AG04449 (cell line): ENCODE results near the gene BTG1.

ENCODE experiments used
- CTCF ChIA-PET: fragments of 350-600 bp; formaldehyde crosslinking; extraction: SDS; loops from one replicate; lab custom pipeline; 2021; ENCODE audit warnings: antibody characterized with exemption; lab: Yijun Ruan, JAX
- POLR2A ChIA-PET: fragments of 400-600, 350-600 bp; formaldehyde crosslinking; extraction: SDS; loops from one replicate; lab custom pipeline; 2020; ENCODE audit warnings: antibody characterized with exemption, inconsistent platforms; lab: Yijun Ruan, JAX
- DNase-seq: peaks from one replicate; pipeline ENCODE4 v3.0.0-alpha.2; 2010; ENCODE audit warnings: low read depth, low spot score
- H3K4me3 ChIP-seq: 2 replicates; pipeline ENCODE4 v1.5.1; 2011; ENCODE audit warnings: low read depth, mild to moderate bottlenecking, control low read depth, low read length
- CTCF ChIP-seq: IDR thresholded peaks from one replicate; pipeline ENCODE4 v1.5.1; 2011; ENCODE audit warnings: mild to moderate bottlenecking, moderate library complexity, low read length, control low read depth, inconsistent platforms; ENCODE audit not compliant: insufficient read depth; ENCODE audit errors: missing control alignments

The BTG1 gene

DNA sequence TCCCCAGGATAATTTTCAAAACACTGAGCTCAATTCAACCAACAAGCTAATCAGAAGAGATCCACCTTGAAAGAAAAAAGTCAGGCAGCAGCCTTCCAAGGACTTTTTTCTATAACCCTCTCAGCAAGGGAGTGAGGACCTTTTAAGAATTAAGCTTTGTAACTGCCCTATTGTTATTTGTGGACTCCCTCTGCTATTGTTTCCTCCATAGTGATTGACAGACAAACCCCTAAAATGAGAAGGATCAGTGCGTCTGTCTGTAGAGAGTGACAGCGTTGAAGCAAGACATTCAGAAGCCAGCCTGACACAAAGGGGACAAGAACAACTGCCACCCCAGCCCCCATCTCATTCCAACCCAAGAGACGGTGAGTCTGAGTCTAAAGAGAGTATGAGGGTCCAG is 30.3 kb upstream of the BTG1 start:
- POLR2A ChIA-PET: no interaction called here
- CTCF ChIA-PET: no interaction called here
- DNase-seq: no peak
- TF ChIP-seq CTCF: no peak
- no peak overlapping the region for H3K4me3 ChIP-seq

DNA sequence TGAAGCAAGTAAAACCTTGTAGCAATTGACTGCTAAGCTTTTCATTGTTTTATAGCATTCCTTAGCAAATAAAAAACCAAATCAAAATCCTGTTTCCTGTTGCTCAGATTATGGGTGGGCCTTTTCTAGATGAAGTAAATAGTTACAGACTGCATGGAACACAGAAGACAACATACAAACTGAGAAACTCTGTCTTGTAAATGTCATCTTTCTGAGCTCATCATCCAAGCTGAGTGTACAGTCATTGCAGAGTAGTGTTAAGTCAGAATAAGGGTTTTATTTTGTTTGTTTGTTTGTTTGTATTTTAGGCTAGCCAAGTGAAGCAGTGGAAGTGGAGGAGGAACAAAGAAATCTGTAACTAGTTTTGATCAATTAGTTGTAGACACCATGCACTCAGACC is 24.4 kb upstream of the BTG1 start:
- CTCF ChIA-PET: no interaction called here
- POLR2A ChIA-PET: no interaction called here
- DNase-seq: no peak
- no peak for TF ChIP-seq CTCF
- no peak overlapping the region for H3K4me3 ChIP-seq

DNA sequence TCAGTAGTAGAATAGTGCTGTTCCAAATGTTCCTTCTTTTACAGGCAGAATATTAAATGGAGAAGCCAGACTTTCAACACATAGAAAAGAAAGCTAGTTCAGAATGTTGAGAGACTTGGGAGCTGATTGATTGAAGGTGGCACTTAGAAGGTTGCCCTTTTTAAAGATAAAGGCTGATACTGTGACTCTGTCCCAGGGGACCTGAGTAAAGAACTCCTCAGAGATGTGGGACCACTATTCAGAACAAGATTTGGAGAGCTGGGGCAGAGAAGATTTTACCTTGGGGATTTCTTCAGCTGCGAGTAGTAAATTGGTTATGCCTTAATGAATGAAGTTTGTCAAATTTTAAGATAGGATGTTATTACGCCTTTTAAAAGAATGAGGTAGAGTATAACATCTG is 21.4 kb upstream of the BTG1 start:
- ChIA-PET POLR2A (no interaction called here), CTCF (interaction anchor here (1.0 to 1.1 kb wide), 2 partner anchors 15 to 356 kb away, joined by 3 to 5 read pairs; no protein-coding TSS in a partner anchor)
- no peak overlapping the region for H3K4me3 ChIP-seq
- TF ChIP-seq CTCF: no peak
- DNase-seq: no peak

- TF ChIP-seq CTCF: no peak
- ChIA-PET POLR2A (no interaction called here), CTCF (no interaction called here)
- DNase-seq: no peak
- no peak overlapping the region for H3K4me3 ChIP-seq
Measured at GRCh38 chr12:92164712-92165111, 19.1 kb upstream of the BTG1 start.

DNA sequence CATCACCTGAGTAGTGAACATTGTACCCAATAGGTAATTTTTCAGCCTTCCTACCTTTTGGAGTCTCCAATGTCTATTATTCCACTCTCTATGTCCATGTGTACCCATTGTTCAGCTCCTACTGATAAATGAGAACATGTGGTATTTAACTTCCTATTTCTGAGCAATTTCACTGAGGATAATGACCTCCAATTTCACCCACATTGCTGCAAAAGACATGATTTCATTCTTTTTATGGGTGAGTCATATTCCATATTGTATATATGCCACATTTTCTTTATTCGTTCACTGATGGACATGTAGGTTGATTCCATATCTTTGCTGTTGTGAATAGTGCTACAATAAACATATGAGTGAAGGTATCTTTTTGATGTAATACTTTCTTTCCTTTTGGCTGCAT is 16.4 kb upstream of the BTG1 start:
- DNase-seq: no peak
- no peak for TF ChIP-seq CTCF
- H3K4me3 ChIP-seq: no peak overlapping the region
- ChIA-PET CTCF (no interaction called here), POLR2A (interaction anchor here (0.6 kb wide), 1 partner anchor 16 kb away, joined by 3 read pairs; the partner anchor contains the start of gene BTG1)

GRCh38 chr12:92158796-92159439 is 13.3 kb upstream of the BTG1 start:
- POLR2A ChIA-PET: no interaction called here
- no peak overlapping the region for H3K4me3 ChIP-seq

More at GRCh38 chr12:92158796-92159439, 13.3 kb upstream of the BTG1 start:
- no peak for DNase-seq
- TF ChIP-seq CTCF: no peak
- CTCF ChIA-PET: interaction anchor here (1.1 to 1.2 kb wide), 2 partner anchors 10 to 777 kb away, joined by 3 read pairs; no protein-coding TSS in a partner anchor
